Smooth muscle cell (in vitro differentiated cells): ENCODE results near the gene SACS. TPM values are rescaled to one million over a fixed set of nuclear protein-coding genes. Genes with fewer than 3 reads are reported as not detected.

Experiments used
- DNase-seq: peaks from one replicate; lab custom pipeline; 2025; ENCODE audit not compliant: unreplicated experiment; lab: John Stamatoyannopoulos, UW
- H2AFZ ChIP-seq: fragments of 200-600 bp; sonication (generic); 2 replicates; pipeline ENCODE4 v1.6.0; 2016; ENCODE audit warnings: antibody characterized with exemption, low read depth, mild to moderate bottlenecking
- H3F3A ChIP-seq: fragments of 200-600 bp; sonication (generic); 2 replicates; pipeline ENCODE4 v1.6.0; 2017; ENCODE audit warnings: antibody characterized with exemption, low read depth
- H3K27ac ChIP-seq: fragments of 200-600 bp; sonication (generic); 2 replicates; pipeline ENCODE4 v1.5.1; 2016; ENCODE audit warnings: low read depth, mild to moderate bottlenecking
- H3K27me3 ChIP-seq: fragments of 200-600 bp; sonication (generic); 2 replicates; pipeline ENCODE4 v1.6.1; 2016; ENCODE audit warnings: low read depth, mild to moderate bottlenecking
- H3K36me3 ChIP-seq: fragments of 200-600 bp; sonication (generic); 2 replicates; pipeline ENCODE4 v1.5.1; 2016; ENCODE audit warnings: low read depth
- H3K4me1 ChIP-seq: fragments of 200-600 bp; sonication (generic); 2 replicates; pipeline ENCODE4 v1.5.1; 2016; ENCODE audit warnings: low read depth
- H3K4me2 ChIP-seq: fragments of 200-600 bp; sonication (generic); 2 replicates; pipeline ENCODE4 v1.6.0; 2016; ENCODE audit warnings: mild to moderate bottlenecking
- H3K4me3 ChIP-seq: fragments of 200-600 bp; sonication (generic); 2 replicates; pipeline ENCODE4 v1.5.1; 2016; ENCODE audit warnings: mild to moderate bottlenecking
- H3K79me2 ChIP-seq: fragments of 200-600 bp; sonication (generic); 2 replicates; pipeline ENCODE4 v1.6.0; 2016; ENCODE audit warnings: low read depth, mild to moderate bottlenecking
- H3K9ac ChIP-seq: fragments of 200-600 bp; sonication (generic); 2 replicates; pipeline ENCODE4 v1.6.0; 2016; ENCODE audit warnings: low read depth
- H3K9me3 ChIP-seq: fragments of 200-600 bp; sonication (generic); replicated peaks from 2 replicates; pipeline ENCODE4 v1.5.1; 2016; ENCODE audit warnings: low read depth
- H4K20me1 ChIP-seq: fragments of 200-600 bp; sonication (generic); 2 replicates; pipeline ENCODE4 v1.6.0; 2016; ENCODE audit warnings: low read depth
- CTCF ChIP-seq: fragments of 200-600 bp; sonication (generic); IDR thresholded peaks from 2 replicates; pipeline ENCODE4 v1.5.1; 2017; ENCODE audit warnings: borderline replicate concordance, mild to moderate bottlenecking, antibody characterized with exemption; ENCODE audit not compliant: insufficient read depth, poor library complexity, severe bottlenecking
- WGBS: methylation state at CpG from one replicate; pipeline ENCODE4 v1.1.7; 2016; ENCODE audit warnings: low lambda C conversion rate; 5-methylcytosine and 5-hydroxymethylcytosine counted together
- polyA plus RNA-seq: library from polyadenylated mRNA; unstranded; fragments of >200 nt; fragmentation: Nextera tagmentation; extraction: Ambion mirVana; gene quantifications from 2 replicates; pipeline ENCODE4 v1.2.1, GENCODE V29; 2016
- total RNA-seq: library from RNA; depleted of rRNA; stranded (reverse); fragments of >200 nt; gene quantifications from 2 replicates; pipeline ENCODE4 v1.2.3, GENCODE V29; 2014

The SACS gene
- total and polyA plus RNA-seq, 2 experiments from 2014 or later = 4.4 to 40.9 TPM

GRCh38 chr13:23418776-23419683 is 14.5 kb downstream of the SACS start:
- 97% methylated on average over 33 of the region's 33 CpGs for WGBS
- no peaks in the 10 kb centered on the region for H4K20me1 ChIP-seq
- no peak overlapping the region for H3K4me3 ChIP-seq
- H3K9ac ChIP-seq = no peak overlapping the region
- H2AFZ ChIP-seq = no peak overlapping the region
- H3K36me3 ChIP-seq = no peaks in the 10 kb centered on the region
- H3K9me3 ChIP-seq = no peaks in the 10 kb centered on the region
- H3K4me1 ChIP-seq = no peaks in the 10 kb centered on the region
- no peaks in the 10 kb centered on the region for H3K79me2 ChIP-seq
- H3K27me3 ChIP-seq = no peaks in the 10 kb centered on the region
- H3K27ac ChIP-seq = no peak overlapping the region
- H3K4me2 ChIP-seq = no peak overlapping the region
- no peaks in the 10 kb centered on the region for H3F3A ChIP-seq
- no peak for TF ChIP-seq CTCF
- DNase-seq = no peak

- no peak overlapping the region for H2AFZ ChIP-seq
- H3K79me2 ChIP-seq = no peaks in the 10 kb centered on the region
- no peak overlapping the region for H3K4me2 ChIP-seq
- no peaks in the 10 kb centered on the region for H4K20me1 ChIP-seq
- no peaks in the 10 kb centered on the region for H3K36me3 ChIP-seq
- no peaks in the 10 kb centered on the region for H3K4me1 ChIP-seq
- no peaks in the 10 kb centered on the region for H3K9me3 ChIP-seq
- H3F3A ChIP-seq = no peaks in the 10 kb centered on the region
- DNase-seq = no peak
- no peak overlapping the region for H3K27ac ChIP-seq
- no peaks in the 10 kb centered on the region for H3K27me3 ChIP-seq
- H3K9ac ChIP-seq = no peak overlapping the region
- 91% methylated on average over 2 of the region's 2 CpGs for WGBS
- no peak for TF ChIP-seq CTCF
- no peak overlapping the region for H3K4me3 ChIP-seq
These were observed 18.8 kb downstream of the SACS start for GRCh38 chr13:23414682-23415081.

- Histone ChIP-seq H3K36me3 (no peaks in the 10 kb centered on the region), H3K4me2 (no peak overlapping the region)
These were observed 21.8 kb downstream of the SACS start for GRCh38 chr13:23411706-23412105.

More at GRCh38 chr13:23411706-23412105, 21.8 kb downstream of the SACS start:
- Histone ChIP-seq H3K9me3 (no peaks in the 10 kb centered on the region), H3K27ac (no peak overlapping the region), H2AFZ (no peak overlapping the region), H3K79me2 (no peaks in the 10 kb centered on the region), H4K20me1 (no peaks in the 10 kb centered on the region), H3K4me3 (no peak overlapping the region), H3K27me3 (no peaks in the 10 kb centered on the region), H3K4me1 (no peaks in the 10 kb centered on the region), H3K9ac (no peak overlapping the region), H3F3A (no peaks in the 10 kb centered on the region)
- 93% methylated on average over 11 of the region's 11 CpGs for WGBS
- no peak for DNase-seq
- TF ChIP-seq CTCF = no peak
